DMS 273 treated with DMSO at 0.1 percent for 48 hours (cell line): Measurements from ENCODE around the gene AS3MT.
"Not testable (repeated sequence)": the region's sequence is repeated elsewhere in the genome, so short reads cannot be mapped to it uniquely, and the experiment has no call there.

Source experiments
- DNase-seq: peaks from one replicate; lab custom pipeline; 2025; lab: John Stamatoyannopoulos, UW

The AS3MT gene

DNA sequence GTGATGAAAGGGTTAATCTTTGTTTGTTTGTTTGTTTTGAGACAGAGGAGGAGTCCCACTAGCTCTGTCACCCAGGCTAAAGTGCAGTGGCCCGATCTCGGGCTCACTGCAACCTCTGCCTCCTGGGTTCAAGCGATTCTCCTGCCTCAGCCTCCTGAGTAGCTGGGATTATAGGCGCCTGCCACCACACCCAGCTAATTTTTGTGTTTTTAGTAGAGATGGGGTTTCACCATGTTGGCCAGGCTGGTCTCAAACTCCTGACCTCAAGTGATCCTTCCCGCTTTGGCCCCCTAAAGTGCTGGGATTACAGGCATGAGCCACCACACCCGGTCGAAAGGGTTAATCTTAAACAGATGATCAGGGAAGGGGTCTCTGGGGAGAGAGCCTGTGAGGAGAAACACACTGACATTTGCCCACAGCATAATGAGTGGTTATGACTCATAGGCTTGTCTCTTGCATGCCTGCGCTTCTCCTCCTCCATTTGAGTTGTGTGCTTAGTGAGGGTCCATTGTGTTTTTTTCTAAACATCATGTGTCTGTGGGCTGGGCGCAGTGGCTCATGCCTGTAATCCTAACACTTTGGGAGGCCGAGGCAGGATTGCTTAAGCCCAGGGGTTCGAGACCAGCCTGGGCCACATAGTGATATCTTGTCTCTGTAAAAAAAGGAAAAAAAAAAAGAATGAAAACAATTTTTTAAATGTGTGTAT is 13.4 kb upstream of the AS3MT start:
- not testable (repeated sequence) for DNase-seq

DNA sequence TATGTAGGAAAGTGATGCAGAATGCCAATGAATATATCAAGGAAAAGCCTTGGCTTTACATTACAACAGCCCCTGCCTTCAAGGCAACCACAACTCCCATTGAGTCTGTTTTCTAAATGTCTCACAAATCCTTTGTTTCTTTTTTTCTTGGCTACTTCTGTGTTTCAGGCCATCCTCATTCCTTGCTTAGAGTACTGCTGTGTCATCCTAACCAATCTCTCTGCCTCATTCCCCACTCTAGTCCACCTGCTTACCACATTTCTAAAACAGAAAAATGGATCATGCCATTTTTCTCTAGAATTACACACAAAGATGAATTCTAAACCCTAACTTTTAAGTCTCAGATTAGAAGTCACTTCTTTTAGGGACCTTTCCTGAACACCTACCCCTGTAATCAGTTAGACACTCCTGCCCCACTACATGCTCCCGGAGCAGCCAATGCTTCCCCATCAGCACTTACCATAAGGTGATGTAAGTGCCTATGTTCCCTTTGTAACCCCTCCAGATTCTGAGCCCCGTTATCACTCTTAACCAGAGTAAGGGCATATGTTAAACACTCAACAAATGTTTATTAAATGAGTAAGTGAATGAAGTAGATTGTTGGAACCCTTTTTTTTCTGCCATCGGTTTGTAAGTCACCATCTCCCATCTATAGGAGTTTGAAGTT is 12.4 kb upstream of the AS3MT start:
- no peak for DNase-seq

DNA sequence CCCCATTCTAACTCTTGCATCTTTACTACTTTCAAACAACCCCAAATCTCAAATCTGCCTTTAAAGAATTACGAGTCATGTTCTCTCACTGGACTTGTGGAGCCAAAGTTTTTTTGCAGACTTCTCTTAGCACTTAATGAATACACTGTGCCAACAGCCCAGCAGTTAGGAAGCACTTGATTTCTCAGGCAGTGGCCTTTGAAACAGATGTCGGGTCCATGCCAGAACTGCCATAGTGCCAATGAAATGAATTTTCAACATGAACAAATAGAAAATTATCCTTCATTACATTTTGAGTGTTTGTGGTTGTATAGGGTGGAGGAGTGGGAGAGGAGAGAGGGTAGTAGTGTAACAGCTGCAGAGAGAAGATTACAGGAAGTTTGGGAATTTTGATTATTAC is 9.4 kb upstream of the AS3MT start:
- no peak for DNase-seq

DNA sequence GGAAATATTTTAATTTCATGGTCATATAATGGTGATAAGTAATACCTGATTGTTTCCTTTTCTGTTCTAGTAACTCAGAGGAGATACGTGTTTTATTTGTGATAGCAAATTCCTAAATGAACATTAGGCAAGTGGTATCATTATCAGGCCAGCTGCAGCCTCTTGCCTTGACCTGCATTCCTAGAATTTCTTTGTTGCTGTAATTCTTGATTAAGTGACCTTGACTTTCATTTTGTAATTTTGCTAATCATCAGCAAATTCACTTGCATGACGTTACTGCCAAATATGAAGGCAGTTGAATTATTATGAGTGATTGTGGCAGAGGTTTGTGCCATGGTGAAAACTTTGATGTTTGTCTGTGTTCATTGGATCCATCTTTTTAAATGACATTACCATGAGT is 5.6 kb upstream of the AS3MT start:
- DNase-seq: no peak

DNA sequence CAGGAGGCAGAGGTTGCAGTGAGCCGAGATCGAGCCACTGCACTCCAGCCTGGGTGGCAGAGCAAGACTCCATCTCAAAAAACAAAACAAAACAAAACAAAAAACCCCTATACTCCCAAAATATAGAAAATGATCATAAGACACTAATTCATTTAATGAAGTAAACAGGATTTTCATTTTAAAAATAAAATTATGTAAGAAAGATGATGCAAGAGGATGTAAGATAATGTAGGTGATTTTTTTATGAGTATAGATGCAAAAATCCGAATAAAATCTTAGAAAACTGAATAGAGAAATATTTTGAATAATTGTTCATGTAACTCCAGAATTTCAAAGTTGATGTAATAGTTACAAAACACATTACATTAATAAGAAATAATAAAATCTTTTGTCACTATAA is 3.6 kb upstream of the AS3MT start:
- DNase-seq: no peak

DNA sequence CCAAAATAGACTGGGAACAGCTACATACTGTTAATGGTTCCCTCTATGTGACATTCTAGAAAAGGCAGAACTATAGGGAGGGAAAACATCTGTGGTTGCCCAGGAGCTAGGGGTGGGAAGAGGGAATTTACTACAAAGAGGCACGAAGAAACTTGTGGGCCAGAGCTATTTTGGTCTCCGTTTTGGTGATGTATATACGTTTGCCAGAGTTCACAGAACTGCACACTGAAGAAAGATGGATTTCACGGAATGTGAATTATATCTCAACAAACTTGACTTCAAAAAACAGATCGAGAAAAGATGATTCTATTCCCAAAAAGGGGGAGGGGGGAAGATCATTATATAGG is 386 bp upstream of the AS3MT start:
- no peak for DNase-seq

DNA sequence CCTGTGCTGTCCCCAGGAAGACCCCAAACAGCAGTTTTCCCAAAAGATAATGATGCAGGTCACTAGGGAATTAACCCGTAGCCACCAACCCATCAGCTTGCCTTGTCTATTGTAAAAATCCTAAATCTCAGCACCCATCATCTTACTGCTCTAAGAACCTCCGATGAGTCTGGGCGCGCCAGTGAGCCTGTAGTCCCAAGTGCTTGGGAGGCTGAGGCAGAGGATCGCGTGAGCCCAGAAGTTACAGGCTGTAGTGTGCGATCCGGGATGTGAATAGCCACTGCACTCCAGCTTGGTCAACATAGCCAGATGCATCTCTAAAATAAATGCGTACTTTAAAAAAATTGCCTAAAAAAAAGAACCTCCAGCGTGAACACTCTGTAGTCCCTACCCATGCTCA is 951 bp downstream of the AS3MT start:
- no peak for DNase-seq

DNA sequence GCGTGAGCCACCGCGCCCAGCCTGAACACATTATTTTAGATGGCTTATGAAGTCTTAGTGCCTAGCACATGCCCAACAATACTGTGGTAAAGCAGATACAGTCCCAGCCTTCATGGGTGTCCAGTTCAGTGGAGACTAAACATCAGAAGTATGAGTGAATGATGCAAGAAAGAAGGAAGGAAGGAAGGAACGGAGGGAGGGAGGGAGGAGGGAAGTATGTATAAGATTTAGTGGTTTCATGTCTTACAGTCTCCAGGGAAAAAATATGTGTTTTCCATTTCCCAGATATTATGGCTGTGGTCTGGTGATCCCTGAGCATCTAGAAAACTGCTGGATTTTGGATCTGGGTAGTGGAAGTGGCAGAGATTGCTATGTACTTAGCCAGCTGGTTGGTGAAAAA is 2.9 kb downstream of the AS3MT start:
- no peak for DNase-seq

DNA sequence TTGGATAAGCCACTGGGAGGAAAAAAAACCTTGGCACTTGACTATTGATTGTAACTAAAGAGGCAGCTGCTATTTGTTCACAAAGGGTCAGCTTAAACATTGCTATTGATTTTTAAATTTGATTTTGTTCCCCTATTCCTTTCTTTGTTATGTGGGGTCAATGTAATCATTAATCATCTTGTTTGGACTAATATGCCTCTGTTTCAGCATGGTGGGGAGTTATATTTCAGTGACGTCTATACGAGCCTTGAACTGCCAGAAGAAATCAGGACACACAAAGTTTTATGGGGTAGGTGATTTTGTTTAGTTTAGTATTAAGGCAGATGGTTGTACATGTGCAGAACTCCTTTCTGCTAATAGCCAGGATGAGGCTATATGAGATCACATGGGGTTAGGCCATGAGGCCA is 7.5 kb downstream of the AS3MT start:
- no peak for DNase-seq

DNA sequence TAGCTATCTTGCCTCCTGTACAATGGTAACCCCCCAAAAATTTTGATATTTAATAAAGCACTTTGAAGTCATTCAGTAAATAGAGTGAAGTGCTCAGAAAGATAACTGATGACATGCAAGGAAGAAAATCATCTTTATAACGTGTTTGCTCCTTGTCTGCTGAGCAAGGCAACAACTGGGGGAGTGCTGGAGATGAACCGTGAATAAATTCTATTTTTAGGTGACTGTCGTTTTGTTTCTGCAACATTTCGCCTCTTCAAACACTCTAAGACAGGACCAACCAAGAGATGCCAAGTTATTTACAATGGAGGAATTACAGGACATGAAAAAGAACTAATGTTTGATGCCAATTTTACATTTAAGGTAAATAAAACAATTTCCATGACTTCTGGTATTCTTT is 9.4 kb downstream of the AS3MT start:
- no peak for DNase-seq

DNA sequence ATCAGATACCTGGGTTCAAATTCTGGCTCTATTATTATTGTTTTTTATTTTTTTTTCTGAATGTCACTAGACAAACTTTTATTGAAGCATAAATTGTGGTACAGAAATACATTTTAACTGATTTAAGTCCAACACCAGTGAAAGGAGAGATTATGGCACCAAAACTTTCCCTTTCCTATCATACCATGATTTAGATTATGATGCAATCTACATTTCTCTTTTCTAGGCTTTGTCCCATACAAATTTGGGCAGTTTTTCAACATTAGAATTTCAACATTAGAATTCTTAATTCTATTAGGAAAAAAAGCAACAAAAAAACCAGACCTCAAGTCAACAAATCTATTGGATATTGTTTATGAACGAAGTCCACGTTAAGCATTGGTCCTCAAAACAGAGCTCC is 11.0 kb downstream of the AS3MT start:
- no peak for DNase-seq

DNA sequence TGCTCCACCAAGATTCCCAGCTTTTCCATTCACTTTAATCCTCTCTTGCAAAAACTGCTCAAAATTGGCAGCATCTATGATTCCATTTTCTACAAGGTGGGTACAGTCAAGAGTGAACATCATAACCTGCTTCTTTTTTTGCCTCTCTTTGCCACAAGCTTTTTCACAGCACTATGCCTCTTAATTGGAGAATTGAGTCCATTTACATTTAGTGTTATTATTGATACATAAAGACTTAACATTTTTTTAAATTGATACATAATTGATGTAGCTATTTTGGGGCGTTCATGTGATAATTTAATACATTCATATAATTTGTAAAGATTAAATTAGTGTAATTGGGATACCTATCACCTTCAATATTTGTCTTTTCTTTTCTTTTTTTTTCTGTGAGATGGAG is 18.8 kb downstream of the AS3MT start:
- DNase-seq: no peak

DNA sequence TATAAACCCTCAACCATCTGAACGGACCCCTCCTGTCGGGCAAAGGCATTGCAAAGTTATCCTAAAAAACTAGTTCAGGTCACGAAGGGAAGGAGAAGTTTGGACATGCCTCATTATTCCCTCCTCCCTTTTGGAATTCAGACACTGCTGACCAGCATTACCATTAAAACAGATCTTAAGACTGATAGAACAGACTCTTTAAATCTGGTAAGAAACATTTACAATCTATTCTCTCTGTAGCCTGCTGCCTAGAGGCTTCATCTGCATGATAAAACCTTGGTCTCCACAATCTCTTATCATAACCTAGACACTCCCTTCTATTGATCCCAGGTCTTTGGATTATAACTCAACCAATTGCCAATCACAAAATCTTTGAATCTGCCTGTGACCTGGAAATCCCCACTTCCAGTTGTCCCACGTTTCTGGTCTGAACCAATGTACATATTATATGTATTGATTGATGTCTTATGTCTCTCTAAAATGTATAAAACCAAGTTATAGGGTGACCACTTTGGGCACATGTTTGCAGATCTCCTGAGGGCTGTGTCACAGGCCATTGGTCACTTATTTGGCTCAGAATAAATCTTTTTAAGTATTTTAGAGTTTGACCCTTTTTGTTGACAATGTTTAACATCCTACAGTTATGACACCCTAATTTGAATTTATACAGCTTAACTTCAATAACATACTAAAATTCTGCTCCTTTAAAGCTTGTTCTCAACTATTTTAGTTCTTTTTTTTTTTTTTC is 25.4 kb downstream of the AS3MT start:
- no peak for DNase-seq

DNA sequence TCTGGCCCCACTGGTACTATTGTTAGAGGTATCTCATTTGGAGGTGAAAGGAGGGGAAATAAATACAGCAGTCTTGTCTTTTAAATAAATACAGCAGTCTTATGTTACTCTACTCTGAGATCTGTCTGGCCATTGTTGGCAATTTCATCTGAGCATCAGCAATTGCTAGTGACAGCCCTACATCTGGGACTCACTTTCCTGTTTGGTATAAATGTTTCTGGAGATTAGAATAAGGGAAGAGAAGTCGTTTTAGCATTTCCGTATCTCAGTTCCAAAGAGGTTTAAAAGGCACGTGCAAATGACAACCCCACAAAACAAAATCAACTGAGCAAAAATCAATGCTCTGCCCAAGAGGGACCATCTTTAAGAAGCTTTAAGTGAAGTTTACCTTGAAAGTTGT is 30.7 kb downstream of the AS3MT start:
- no peak for DNase-seq

DNA sequence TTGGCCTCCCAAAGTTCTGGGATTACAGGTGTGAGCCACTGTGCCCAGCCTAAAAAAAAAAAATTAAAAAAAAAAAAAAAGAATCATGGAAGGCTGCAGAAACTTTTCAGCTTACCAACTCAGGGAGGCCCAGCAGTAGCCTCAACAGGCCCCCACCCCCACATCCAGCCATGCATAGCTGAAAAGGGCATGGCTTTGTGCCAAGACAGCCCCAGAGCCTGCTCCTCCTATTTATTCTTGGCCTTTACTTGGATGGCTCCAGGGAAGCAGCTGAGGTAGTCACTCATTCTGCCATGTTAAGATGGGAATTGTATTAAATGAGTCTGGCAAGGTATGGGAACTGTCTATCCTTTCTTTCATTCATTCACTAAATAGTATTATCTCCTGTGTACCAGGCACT is 35.1 kb downstream of the AS3MT start:
- DNase-seq: no peak

DNA sequence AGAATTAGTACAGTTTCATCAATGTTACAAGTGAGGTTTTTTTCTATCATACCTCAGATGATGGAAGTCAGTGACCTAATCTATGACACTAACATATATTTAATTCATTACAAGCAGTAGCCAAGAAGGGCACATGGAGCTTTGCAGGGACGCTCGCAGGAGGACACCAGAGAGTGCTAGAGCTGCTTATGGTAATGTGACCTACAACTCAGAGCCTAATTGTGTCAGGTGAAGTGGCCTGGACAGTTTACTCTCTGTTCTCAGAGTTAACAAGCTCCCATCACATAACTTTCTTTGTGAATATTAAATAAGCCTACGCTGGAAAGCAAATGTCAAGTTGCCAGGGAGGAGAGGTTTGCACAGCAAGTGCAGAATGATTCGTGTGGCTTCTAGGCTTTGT is 37.2 kb downstream of the AS3MT start:
- no peak for DNase-seq

DNA sequence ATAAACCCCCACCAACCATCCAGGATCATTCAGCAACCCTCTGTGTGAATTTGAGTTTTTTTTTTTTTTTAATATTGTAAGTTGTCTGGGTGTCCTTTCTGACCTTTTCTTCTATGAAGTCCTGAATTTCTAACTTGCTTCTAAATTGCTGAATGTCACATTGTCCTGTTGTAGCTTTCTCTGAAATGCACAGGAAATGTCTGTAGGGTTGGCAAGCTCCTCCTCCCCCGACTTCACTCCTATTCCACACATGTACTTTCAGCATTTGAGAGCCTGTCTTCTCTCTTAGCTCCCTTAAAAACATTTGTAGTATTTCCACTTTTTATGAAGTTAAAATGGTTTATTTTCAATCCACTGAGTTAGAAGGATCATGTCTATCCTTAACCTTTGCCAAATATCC is 45.5 kb downstream of the AS3MT start:
- DNase-seq: no peak

DNA sequence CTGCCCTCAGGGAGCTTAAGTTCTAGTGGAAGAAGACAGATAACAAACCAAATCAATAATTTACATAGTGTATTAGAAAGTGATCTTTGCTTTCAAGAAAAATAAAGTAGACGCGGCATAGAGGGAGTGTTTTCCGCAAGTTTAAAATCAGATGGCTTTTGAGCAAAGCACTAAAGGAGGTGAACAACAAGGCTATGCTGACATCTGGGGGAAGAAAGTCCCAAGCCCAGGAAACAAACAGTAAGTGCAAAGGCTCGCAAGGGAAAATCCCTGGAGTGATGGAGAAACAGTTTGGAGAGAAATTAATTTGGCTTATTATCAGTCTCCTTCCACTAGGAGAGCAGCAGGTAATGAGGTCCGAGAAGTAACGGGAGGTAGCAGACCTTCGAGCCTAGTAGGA is 46.9 kb downstream of the AS3MT start:
- no peak for DNase-seq

DNA sequence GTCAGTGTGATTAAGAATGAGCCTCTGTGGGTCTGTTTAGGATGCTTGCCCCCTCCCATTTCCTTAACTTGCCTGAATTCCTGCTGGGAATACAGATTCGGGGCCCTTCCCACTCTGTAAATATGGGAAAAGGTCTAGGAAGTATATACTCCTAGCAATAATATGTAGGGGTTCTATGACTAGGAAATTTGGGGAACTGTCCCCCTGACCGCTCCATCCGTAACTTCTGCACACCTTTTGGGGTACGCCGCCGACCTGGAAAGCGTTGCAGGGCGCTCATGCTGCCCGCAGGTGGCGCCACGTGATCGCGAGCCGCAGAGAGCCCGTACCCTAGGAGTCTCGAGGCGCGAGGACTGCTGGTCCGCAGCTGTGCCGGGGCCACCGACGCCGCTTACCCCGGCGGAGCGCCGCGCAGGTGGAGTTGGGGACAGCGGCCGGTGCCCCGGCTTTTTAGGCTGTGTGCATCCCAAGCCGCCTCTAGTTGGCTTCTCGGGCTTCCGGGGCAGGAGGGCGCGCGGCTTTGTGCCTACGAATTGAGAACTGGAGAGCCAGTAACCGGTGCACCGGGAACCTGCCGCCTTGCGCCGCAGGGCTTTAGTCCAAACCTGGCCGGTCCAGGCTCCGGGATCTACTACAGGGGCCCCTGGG is 48.2 kb downstream of the AS3MT start:
- peak; percentile 55 for DNase-seq

DNA sequence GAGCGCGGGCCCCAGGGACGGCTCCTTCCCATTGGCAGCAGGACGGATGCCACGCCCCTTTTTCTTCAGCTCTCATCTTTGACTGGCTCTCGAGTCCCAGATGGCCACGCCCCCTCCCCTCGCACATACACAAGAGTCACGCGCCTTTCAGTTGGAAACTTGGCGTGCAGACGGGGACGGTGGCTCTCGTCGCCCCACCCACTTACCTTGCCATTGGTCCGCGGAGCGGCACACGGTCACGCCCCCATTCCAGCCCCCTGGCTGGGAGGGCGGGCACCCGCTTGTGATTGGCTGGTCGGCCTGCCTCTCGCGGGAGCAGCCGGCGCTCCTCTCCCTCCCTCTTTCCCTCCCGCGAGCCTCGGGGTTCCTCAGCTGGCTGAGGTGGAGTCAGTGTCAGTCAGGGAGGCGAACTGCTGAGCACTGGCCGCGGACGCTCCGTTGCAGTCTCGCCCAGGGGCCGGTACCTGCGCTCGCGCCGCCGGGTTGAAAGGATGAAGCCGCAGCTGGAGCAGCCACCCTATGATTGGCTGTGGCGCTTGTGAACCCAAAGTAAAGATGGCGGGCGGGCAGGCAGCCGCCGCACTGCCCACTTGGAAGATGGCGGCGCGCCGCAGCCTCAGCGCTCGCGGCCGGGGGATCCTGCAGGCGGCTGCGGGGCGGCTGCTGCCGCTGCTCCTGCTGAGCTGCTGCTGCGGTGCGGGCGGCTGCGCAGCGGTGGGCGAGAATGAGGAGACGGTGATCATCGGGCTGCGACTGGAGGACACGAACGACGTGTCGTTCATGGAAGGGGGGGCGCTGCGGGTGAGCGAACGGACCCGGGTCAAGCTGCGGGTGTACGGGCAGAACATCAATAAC is 48.9 kb downstream of the AS3MT start, which contains the start of gene CNNM2:
Gene CNNM2, plus strand, starts transcription at position 333 of the 855 bp plus-strand sequence. Its CDS starts 187 bp downstream, at position 520.
- peak; percentile 97 for DNase-seq

DNA sequence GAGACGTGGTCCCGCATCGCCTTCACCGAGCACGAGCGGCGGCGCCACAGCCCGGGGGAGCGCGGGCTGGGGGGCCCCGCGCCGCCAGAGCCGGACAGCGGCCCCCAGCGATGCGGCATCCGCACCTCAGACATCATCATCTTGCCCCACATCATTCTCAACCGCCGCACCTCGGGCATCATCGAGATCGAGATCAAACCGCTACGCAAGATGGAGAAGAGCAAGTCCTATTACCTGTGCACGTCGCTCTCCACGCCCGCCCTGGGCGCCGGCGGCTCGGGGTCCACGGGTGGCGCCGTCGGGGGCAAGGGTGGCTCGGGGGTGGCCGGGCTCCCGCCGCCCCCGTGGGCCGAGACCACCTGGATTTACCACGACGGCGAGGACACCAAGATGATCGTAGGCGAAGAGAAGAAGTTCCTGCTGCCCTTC is 49.6 kb downstream of the AS3MT start:
- DNase-seq: no peak
